Mesodermal cell (in vitro differentiated cells): ENCODE data around the gene GID8.

Source experiments
- H3K27ac ChIP-seq: 2 replicates; pipeline ENCODE4 v1.7.0; 2013; ENCODE audit warnings: mild to moderate bottlenecking, low read depth, low read length, moderate library complexity; ENCODE audit not compliant: severe bottlenecking
- H3K36me3 ChIP-seq: 2 replicates; pipeline ENCODE4 v1.7.1; 2013; ENCODE audit warnings: mild to moderate bottlenecking, low read length, moderate library complexity; ENCODE audit not compliant: control insufficient read depth, insufficient read depth
- H3K4me1 ChIP-seq: one replicate; pipeline ENCODE4 v1.7.1; 2013; ENCODE audit warnings: mild to moderate bottlenecking, low read length; ENCODE audit not compliant: insufficient read depth, control insufficient read depth, poor library complexity, severe bottlenecking
- H3K4me3 ChIP-seq: 2 replicates; pipeline ENCODE4 v1.7.0; 2013; ENCODE audit warnings: low read length, control low read depth, mild to moderate bottlenecking; ENCODE audit not compliant: insufficient read depth, poor library complexity, severe bottlenecking; ENCODE audit errors: extremely low read depth
- H3K9me3 ChIP-seq: 2 replicates; pipeline ENCODE4 v1.7.1; 2013; ENCODE audit warnings: mild to moderate bottlenecking, low read length, moderate library complexity; ENCODE audit not compliant: control insufficient read depth
- WGBS, 2 experiments: methylation state at CpG; one replicate each; pipeline ENCODE4 v1.1.5; 2013; ENCODE audit warnings: missing lambda C conversion rate in 2 of 2; ENCODE audit not compliant: insufficient coverage in 2 of 2; 5-methylcytosine and 5-hydroxymethylcytosine counted together

The GID8 gene

GRCh38 chr20:62952968-62953838 is 15.3 kb downstream of the GID8 start:
- Histone ChIP-seq H3K4me3 (peak overlapping the region; percentile 19), H3K27ac (peak overlapping the region; percentile 73), H3K9me3 (no peaks in the 10 kb centered on the region), H3K36me3 (peaks cover 26% of the 10 kb centered on the region), H3K4me1 (peaks cover 19% of the 10 kb centered on the region)
- WGBS, 2 experiments: 73 to 74% methylated on average over 13 to 18 of the region's 19 CpGs

GRCh38 chr20:62953839-62954703 is 16.1 kb downstream of the GID8 start:
- no peak overlapping the region for H3K4me3 ChIP-seq
- peak overlapping the region; percentile 73 for H3K27ac ChIP-seq
- 24 to 26% methylated on average over 26 to 31 of the region's 32 CpGs for WGBS, 2 experiments
- peaks cover 19% of the 10 kb centered on the region for H3K4me1 ChIP-seq
- peaks cover 17% of the 10 kb centered on the region for H3K36me3 ChIP-seq
- H3K9me3 ChIP-seq: no peaks in the 10 kb centered on the region

GRCh38 chr20:62955519-62956386 is 17.8 kb downstream of the GID8 start:
- no peaks in the 10 kb centered on the region for H3K9me3 ChIP-seq
- no peak overlapping the region for H3K27ac ChIP-seq
- H3K36me3 ChIP-seq: peaks cover under 1% of the 10 kb centered on the region
- H3K4me1 ChIP-seq: peaks cover 19% of the 10 kb centered on the region
- 76 to 86% methylated on average over 18 to 23 of the region's 23 CpGs for WGBS, 2 experiments
- no peak overlapping the region for H3K4me3 ChIP-seq

DNA sequence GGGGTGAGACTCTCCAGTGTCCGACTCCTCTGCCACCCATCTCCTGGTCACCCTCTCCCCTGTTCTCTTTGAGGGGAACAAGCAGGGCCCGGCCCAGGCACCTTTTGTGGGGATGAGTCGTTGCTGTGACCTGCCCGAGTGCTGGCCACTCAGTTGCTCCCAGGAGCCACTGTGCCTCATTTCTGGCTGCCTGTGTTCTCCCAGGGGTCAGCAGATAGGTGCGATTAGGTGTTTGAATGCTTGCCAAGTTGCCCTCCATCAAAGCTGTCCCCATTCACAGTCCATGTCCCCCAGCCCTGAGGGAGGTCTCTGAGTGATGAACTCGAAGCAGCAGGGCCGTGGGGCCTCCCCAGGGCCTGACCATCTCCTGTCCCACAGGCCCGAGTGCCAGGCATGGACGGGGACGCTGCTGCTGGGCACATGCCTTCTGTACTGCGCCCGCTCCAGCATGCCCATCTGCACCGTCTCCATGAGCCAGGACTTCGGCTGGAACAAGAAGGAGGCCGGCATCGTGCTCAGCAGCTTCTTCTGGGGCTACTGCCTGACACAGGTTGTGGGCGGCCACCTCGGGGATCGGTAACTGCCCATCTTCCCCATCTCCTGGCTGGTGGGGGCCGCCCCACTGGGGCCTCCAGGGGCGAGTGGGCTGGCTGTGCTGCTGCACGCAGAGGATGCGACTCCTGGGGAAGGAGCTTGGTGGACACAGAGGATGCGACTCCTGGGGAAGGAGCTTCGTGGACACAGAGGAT is 18.6 kb downstream of the GID8 start:
- H3K36me3 ChIP-seq: no peaks in the 10 kb centered on the region
- 86 to 98% methylated on average over 20 to 25 of the region's 25 CpGs for WGBS, 2 experiments
- peaks cover 19% of the 10 kb centered on the region for H3K4me1 ChIP-seq
- no peak overlapping the region for H3K27ac ChIP-seq
- no peaks in the 10 kb centered on the region for H3K9me3 ChIP-seq
- H3K4me3 ChIP-seq: no peak overlapping the region

DNA sequence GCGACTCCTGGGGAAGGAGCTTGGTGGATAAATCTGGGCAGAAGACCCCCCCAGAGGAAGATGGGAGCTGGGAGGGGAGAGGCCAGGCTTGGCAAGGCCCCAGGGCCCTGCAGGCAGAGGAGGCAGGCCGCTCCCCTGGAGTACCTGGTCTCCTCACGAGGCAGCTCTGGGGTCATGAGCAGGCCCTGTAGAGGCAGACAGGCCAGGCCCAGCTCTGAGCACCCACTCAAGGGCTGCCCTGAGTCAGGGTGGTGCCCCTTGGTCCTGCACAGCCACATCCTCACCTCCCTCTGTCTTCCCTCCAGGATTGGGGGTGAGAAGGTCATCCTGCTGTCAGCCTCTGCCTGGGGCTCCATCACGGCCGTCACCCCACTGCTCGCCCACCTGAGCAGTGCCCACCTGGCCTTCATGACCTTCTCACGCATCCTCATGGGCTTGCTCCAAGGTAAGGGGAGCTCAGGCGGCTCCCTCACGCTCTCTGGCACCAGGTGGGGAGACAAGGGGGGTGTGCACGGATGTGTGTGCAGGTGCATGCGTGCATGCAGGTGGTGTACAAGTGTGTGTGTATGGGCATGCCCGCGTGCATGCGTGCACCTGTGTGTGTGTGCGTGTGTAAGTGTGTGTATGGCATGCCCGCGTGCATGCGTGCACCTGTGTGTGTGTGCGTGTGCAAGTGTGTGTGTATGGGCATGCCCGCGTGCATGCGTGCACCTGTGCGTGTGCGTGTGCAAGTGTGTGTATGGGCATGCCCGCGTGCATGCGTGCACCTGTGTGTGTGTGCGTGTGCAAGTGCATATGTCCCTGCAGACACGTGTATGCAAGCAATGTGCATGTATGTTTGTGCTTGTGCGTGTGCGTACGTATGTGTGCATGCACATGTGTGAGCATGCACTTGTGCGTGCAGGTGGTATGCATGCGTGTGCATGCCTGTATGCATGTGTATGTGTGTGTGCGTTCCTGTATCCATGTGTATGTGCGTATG is 19.5 kb downstream of the GID8 start:
- no peaks in the 10 kb centered on the region for H3K36me3 ChIP-seq
- H3K4me1 ChIP-seq: peaks cover 19% of the 10 kb centered on the region
- H3K27ac ChIP-seq: no peak overlapping the region
- 95 to 97% methylated on average over 32 to 34 of the region's 36 CpGs for WGBS, 2 experiments
- H3K9me3 ChIP-seq: no peaks in the 10 kb centered on the region
- H3K4me3 ChIP-seq: no peak overlapping the region

DNA sequence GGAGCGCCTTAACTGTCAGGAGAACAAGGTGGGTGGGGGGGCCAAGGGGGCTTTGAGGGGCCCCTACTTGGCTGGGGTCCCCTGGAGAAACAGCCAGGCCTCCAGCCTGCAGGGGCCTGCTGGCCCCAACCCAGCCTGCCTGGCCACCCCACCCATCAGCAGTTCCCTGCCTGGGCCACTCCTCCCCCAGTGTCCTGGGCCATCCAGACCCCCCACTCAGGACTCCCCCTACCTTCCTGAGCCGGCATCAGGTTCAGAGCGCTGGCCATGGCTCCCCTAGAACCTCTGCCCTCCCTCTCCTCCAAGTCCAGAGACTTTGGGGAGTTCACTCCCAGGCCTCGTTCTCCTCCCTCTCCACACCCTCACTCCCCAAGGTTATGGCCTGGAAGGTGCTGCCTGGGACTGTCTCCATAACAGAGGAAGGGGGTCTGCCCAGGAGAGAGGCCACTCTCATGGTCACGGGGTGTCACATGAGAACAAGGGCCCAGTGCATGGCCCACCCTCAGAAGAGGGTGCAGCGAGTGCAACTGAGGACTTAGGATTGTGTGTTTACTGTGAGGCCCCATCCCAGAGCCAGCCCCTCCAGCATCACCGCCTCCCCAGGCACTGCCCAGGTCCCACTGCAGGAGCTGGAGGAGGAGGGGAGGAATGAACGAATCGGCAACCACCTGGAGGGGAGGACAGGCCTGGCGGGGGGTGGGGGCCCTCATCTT is 20.6 kb downstream of the GID8 start:
- Histone ChIP-seq H3K9me3 (no peaks in the 10 kb centered on the region), H3K36me3 (no peaks in the 10 kb centered on the region), H3K27ac (no peak overlapping the region), H3K4me3 (no peak overlapping the region), H3K4me1 (peaks cover 16% of the 10 kb centered on the region)
- WGBS, 2 experiments: 84 to 93% methylated on average over 3 to 6 of the region's 10 CpGs

DNA sequence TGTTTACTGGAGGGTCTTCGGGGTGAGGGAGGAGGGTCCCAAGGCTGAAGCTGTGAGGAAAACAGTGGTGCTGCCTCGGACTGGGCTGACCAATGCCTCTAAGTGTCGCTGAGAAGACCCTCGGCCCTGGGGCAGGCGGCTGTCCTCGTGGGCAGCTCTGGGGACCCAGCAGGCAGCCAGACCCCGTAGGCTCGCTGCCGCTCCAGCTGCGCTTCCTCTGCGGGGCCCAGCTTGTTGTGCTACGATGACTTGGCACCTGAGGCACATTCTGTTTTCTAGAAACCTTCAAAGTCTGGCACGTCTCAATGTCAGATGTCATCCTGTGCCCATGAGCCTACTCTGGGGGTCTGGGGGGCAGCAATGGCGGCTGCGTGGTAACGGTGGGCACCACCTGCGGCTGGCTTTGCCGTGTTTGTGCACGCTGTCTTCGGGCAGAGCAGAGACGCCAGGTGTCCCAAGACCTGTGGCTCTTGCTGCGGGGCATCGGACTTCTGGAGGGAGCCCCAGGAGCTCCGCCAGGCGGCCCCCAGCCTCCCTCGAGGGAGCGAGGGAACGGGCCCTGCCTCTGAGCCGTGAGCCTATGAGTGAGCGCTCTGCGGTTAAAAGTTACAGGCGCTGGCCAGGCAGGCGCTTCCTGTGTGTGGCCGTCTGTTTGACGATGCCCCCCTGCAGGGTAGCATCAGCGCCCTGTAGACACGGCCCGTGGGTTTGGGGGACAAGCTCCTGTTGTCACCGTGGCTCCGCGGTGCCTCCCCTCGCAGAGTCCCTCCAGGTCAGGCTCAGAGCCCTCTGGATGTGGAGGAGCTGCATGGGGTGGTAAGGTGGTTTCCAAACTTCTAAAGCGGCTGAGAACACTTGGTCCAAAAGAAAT is 21.4 kb downstream of the GID8 start:
- H3K4me3 ChIP-seq: no peak overlapping the region
- H3K27ac ChIP-seq: no peak overlapping the region
- no peaks in the 10 kb centered on the region for H3K36me3 ChIP-seq
- H3K9me3 ChIP-seq: no peaks in the 10 kb centered on the region
- H3K4me1 ChIP-seq: peaks cover 10% of the 10 kb centered on the region
- 88 to 92% methylated on average over 36 to 42 of the region's 43 CpGs for WGBS, 2 experiments

DNA sequence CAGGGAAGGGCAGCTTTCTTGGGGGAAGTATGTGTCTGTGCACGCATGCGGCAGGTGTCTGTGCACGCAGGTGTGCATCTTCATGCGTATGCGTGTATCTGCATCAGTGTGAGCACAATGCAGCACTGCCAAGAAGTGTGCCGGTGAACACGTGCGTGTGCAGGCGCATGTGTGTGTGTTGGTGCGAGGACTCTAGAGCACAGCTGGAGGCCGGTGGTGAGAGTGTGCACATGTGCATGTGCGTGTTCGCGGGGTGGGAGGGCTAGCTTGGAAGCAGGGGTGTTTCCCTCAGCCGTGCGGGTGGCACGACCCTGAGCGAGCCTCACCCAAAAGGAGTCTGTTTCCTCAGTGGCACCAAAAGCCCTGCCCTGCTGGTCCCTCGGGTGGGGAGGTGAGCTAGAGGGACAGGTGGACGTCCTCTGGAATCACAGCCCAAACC is 22.1 kb downstream of the GID8 start:
- peaks cover 6% of the 10 kb centered on the region for H3K4me1 ChIP-seq
- no peaks in the 10 kb centered on the region for H3K36me3 ChIP-seq
- no peak overlapping the region for H3K27ac ChIP-seq
- no peaks in the 10 kb centered on the region for H3K9me3 ChIP-seq
- WGBS, 2 experiments: 93 to 97% methylated on average over 20 of the region's 20 CpGs
- H3K4me3 ChIP-seq: no peak overlapping the region
